HL-60/S4 treated with phorbol 12-myristate 13-acetate at 8.2 ng/mL for 4 days and 3 days (cell line): ENCODE measurements around the gene MOB3B.

Experiments used
- in situ Hi-C: fragments of 300-500 bp; cut with MboI; formaldehyde crosslinking; loops from 2 replicates; pipeline ENCODE4 v1.15.0; 2022; ENCODE audit warnings: low sequenced_read_pairs

Gene MOB3B

GRCh38 chr9:27542508-27542907 is 12.9 kb upstream of the MOB3B start:
- in situ Hi-C loops: loop anchor here (25.0 kb wide), 1 partner anchor 205 kb away; no protein-coding TSS in a partner anchor

GRCh38 chr9:27541740-27542139 is 12.1 kb upstream of the MOB3B start:
- in situ Hi-C loops: loop anchor here (25.0 kb wide), 1 partner anchor 204 kb away; no protein-coding TSS in a partner anchor

DNA sequence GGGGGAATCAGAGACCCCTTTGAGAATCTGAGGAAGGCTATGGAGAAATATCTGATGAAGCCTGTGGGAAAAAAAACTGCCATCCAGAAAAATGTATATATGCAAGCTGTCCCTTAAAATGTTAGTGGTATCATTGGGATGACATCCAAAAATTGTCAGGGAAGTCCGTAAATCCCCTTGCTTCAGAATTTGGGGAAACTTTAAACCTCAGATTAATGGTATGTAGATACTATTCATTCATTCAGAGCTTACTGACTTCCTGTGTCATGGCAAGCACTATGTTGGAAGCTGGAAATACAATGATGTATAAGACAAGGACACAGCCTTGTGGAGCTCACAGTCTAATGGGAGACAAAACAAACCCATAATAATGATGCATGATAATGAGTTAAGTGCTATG is 10.9 kb upstream of the MOB3B start:
- in situ Hi-C loops: loop anchor here (25.0 kb wide), 1 partner anchor 203 kb away; no protein-coding TSS in a partner anchor

DNA sequence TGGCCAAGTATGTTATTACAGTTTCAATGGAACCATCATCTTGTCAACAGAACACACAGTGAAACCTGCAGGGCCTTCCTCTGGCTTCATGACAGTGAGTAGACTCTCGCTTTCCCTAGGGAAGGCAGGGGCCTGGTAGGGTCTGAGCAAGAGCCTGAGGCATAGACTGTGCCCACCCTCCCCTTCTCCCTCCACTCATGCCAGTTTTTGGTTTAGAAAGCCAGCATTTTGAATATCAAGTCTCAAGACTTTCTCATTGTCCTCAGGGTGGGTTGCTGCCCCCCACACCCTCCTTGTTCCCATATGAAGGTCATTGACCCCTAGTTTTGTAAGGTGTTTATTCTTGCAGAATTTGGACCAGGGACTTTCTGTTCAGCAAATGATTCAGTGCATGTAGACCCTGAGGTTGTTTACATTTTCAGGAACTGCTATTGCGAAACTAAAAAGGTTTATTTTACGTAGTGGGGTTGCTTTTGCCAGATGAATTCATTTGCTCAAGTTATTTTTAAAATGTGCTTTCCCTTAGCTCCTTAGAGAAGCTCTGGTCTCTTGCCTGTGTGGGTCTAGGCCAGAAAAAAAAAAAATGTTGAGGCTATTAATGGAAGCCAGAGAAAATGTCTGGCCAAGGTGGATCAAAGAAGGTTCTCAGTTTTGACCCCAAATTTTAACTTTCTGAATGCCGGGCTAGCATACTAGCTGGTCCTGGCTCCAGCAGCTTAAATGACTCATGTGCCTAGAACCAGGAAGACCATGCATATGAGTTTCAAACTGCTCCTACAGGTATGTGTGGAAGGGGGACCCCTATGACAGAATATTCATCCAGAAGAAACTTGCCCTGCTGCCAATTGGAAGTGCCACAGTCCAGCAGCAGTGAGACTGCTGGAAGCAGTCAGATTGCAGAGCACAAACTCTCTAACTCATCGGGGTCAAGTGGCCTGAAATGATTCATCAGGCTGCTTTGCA is 10.1 kb upstream of the MOB3B start:
- in situ Hi-C loops: loop anchor here (25.0 kb wide), 1 partner anchor 202 kb away; no protein-coding TSS in a partner anchor

GRCh38 chr9:27538647-27539046 is 9.0 kb upstream of the MOB3B start:
- in situ Hi-C loops: loop anchor here (25.0 kb wide), 1 partner anchor 201 kb away; no protein-coding TSS in a partner anchor

DNA sequence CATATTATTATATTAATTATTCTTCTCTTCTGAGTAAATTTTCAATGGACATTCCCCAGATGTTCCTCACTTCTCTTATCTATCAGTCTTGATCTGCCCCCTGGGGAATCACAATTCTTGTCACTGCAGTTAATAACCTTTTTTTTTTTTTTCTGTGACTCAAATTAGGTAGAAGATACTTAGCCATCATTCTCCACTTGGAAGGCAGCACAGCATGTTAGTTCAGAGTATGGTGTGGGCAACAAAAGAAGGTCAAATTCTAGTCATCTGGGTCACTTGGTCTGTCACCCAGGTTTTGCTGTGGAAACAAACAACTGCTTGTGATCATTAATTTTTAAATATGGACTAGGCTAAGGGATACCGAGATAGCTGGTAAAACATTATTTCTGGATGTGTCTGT is 8.1 kb upstream of the MOB3B start:
- in situ Hi-C loops: loop anchor here (25.0 kb wide), 1 partner anchor 200 kb away; no protein-coding TSS in a partner anchor

DNA sequence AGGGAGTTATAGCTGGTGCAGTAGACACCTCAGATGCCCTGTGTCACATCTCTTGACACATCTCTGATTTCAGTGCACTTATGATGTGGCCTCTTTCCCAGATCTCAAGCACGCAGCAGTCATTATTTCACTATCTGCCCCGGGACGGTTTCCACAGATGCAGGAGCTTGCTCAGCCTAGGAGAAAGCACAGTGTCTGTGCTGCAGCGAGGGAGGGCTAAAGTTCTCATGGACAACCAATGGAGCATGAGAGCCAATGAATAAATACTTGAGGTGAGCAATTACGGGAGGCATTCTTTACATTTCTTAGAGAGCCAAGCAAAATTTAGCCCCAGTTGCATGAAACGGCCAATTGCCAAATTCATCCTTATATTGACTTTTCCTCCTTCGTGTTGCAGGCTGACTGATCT is 7.4 kb upstream of the MOB3B start:
- in situ Hi-C loops: loop anchor here (25.0 kb wide), 1 partner anchor 200 kb away; no protein-coding TSS in a partner anchor

- in situ Hi-C loops: loop anchor here (25.0 kb wide), 1 partner anchor 199 kb away; no protein-coding TSS in a partner anchor
Observed at GRCh38 chr9:27536168-27536567, 6.6 kb upstream of the MOB3B start.

DNA sequence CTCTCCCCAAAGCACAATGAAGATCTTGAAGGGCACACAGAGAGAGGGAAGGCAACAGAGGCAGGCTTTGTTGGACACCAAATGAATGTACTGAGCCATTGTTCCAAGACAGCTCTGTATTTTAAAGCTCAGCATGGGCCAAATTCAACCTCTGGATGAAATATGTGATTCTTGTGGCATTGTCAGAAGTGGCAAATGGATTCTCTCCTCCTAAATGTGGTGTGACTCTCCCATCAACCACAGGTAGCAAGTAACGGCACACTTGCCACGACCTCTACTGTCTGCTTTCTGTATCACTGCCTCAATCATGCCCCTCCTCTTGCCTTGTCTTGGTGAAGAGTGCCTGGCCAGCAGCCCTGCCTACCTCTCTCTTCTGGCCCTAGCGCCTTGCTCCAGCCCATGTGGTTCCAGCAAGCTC is 6.1 kb upstream of the MOB3B start:
- in situ Hi-C loops: loop anchor here (25.0 kb wide), 1 partner anchor 198 kb away; no protein-coding TSS in a partner anchor

- in situ Hi-C loops: loop anchor here (25.0 kb wide), 1 partner anchor 197 kb away; no protein-coding TSS in a partner anchor
Observed at GRCh38 chr9:27534658-27535209, 5.1 kb upstream of the MOB3B start.

GRCh38 chr9:27534131-27534530 is 4.5 kb upstream of the MOB3B start:
- in situ Hi-C loops: loop anchor here (25.0 kb wide), 1 partner anchor 197 kb away; no protein-coding TSS in a partner anchor

DNA sequence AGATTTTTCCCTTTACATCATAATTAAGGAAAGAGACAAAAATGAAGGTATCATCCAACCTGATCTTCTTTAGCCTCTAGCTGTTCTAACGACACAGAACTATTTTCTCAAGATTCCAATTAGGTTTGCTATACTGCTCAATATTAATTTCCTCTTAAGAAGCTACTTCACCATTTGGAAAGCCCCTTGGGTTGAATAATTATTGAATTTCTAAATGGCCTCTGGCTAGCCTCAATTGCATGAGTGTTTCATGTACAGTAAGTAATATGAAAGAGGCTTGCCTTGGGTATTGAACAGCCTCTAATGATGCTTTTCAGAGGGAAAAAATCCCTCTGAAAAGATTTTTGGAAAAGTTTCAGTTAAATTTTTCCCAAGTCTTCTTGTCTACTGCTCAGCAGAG is 3.7 kb upstream of the MOB3B start:
- in situ Hi-C loops: loop anchor here (25.0 kb wide), 1 partner anchor 196 kb away; no protein-coding TSS in a partner anchor

DNA sequence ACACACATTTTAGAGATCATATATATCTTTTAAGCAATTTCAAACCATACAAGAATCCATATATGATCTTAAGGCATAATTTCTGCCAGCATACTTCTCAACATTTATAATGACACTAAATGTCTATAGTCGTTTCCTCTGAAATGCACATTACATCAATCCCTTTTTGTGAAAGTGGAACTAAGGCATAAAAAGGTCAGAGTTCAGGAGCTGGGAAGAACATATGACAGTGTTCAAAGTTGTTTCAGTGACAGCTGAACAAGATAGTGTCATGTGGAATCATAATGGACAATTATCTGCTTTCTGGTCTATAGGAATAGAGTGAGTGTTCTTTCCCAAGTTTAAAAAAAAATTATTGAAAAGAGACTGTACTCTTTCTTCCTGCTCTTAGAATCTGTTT is 2.4 kb upstream of the MOB3B start:
- in situ Hi-C loops: loop anchor here (25.0 kb wide), 1 partner anchor 195 kb away; no protein-coding TSS in a partner anchor

- in situ Hi-C loops: loop anchor here (25.0 kb wide), 1 partner anchor 194 kb away; no protein-coding TSS in a partner anchor
Observed at GRCh38 chr9:27530915-27531755, 1.5 kb upstream of the MOB3B start.

GRCh38 chr9:27528886-27529315 is 713 bp downstream of the MOB3B start:
- in situ Hi-C loops: loop anchor here (25.0 kb wide), 1 partner anchor 192 kb away; no protein-coding TSS in a partner anchor

- in situ Hi-C loops: loop anchor here (25.0 kb wide), 1 partner anchor 191 kb away; no protein-coding TSS in a partner anchor
Observed at GRCh38 chr9:27528076-27528885, 1.3 kb downstream of the MOB3B start.

DNA sequence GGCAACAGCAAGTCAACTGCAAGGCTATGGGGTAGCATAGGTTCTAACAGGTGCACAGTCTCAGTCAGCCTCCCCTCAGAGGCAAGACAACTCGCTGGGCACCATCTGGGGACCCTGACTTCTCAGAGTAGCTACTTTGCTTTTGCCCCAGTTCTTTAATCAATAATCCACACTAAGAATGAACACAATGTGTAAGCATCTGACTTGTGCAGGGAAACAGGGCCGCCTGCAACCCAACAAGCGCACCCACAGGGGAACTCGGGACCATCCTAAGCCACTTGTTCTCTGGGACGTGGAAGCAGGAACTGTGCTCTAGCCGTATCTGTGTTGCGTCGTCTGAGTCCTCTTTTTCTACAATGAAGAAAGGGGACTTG is 1.9 kb downstream of the MOB3B start:
- in situ Hi-C loops: loop anchor here (25.0 kb wide), 1 partner anchor 190 kb away; no protein-coding TSS in a partner anchor

DNA sequence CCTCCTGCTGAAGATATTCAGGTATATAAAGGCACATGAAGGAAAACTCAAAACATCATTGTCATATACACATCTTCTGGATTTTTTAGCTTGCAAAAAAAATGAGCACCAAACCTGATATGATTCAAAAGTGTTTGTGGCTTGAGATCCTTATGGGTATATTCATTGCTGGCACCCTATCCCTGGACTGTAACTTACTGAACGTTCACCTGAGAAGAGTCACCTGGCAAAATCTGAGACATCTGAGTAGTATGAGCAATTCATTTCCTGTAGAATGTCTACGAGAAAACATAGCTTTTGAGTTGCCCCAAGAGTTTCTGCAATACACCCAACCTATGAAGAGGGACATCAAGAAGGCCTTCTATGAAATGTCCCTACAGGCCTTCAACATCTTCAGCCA is 5.4 kb downstream of the MOB3B start, which contains the start of gene IFNK:
Gene IFNK, plus strand, starts transcription at position 55 of the 400 bp plus-strand sequence. Its CDS starts 47 bp downstream, at position 102.
- in situ Hi-C loops: no loop called here

DNA sequence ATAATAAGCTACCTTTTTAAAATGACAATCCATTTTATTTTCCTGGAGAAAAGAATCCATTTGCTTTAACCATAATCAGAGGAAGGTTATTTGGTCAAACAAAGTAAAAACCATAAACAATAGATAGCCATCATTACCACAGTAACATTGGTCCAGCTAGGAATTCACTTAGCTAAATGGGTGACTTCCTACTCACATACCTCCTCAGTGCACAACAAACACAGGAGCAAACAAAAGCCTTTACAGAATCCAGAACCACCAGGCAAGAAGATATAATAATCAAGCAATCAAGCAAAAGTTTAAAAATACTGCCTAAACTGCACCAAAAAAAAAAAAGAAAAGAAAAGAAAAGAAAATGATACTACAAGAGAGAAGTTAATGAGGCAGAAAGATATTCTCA is 6.5 kb downstream of the MOB3B start:
- in situ Hi-C loops: no loop called here
